Loucy (cell line): ENCODE results near the gene B4GALNT4.

Experiments
- H2AFZ ChIP-seq: fragments of 200-600 bp; sonication (generic); 2 replicates; pipeline ENCODE4 v1.6.0; 2016; ENCODE audit warnings: antibody characterized with exemption, mild to moderate bottlenecking, low read length, moderate library complexity
- H3F3A ChIP-seq: fragments of 200-600 bp; 2 replicates; pipeline ENCODE4 v1.6.0; 2016; ENCODE audit warnings: antibody characterized with exemption, low read depth, mild to moderate bottlenecking
- H3K27me3 ChIP-seq: fragments of 200-600 bp; sonication (generic); 2 replicates; pipeline ENCODE4 v1.6.1; 2014; ENCODE audit warnings: low read length, mild to moderate bottlenecking; ENCODE audit not compliant: insufficient read depth, poor library complexity, severe bottlenecking
- H3K36me3 ChIP-seq: fragments of 200-600 bp; sonication (generic); 2 replicates; pipeline ENCODE4 v1.6.1; 2016; ENCODE audit warnings: low read length; ENCODE audit not compliant: insufficient read depth
- H3K4me1 ChIP-seq: fragments of 200-600 bp; sonication (generic); 2 replicates; pipeline ENCODE4 v1.5.1; 2014; ENCODE audit warnings: low read length, mild to moderate bottlenecking; ENCODE audit not compliant: insufficient read depth, poor library complexity, severe bottlenecking
- H3K4me2 ChIP-seq: fragments of 200-600 bp; sonication (generic); 2 replicates; pipeline ENCODE4 v1.6.0; 2014; ENCODE audit warnings: antibody characterized with exemption, low read length, low read depth, mild to moderate bottlenecking; ENCODE audit not compliant: poor library complexity, severe bottlenecking
- H3K4me3 ChIP-seq: fragments of 200-600 bp; sonication (generic); 2 replicates; pipeline ENCODE4 v1.5.1; 2014; ENCODE audit warnings: low read length, mild to moderate bottlenecking, mixed read lengths; ENCODE audit not compliant: poor library complexity, severe bottlenecking
- H3K79me2 ChIP-seq: fragments of 200-600 bp; sonication (generic); 2 replicates; pipeline ENCODE4 v1.6.1; 2014; ENCODE audit warnings: low read length; ENCODE audit not compliant: insufficient read depth
- H3K9ac ChIP-seq: fragments of 200-600 bp; sonication (generic); 2 replicates; pipeline ENCODE4 v1.6.0; 2014; ENCODE audit warnings: mild to moderate bottlenecking, low read depth, low read length, moderate library complexity; ENCODE audit not compliant: poor library complexity, severe bottlenecking
- H3K9me2 ChIP-seq: fragments of 200-600 bp; sonication (generic); replicated peaks from 2 replicates; pipeline ENCODE4 v1.6.1; 2016; ENCODE audit warnings: low read depth, low read length, mixed read lengths
- H3K9me3 ChIP-seq: fragments of 200-600 bp; sonication (generic); 2 replicates; pipeline ENCODE4 v1.6.1; 2014; ENCODE audit warnings: mild to moderate bottlenecking, antibody characterized with exemption, low read length, low read depth; ENCODE audit not compliant: insufficient read depth
- H4K20me1 ChIP-seq: fragments of 200-600 bp; sonication (generic); 2 replicates; pipeline ENCODE4 v1.6.0; 2014; ENCODE audit warnings: antibody characterized with exemption, low read length, mild to moderate bottlenecking; ENCODE audit not compliant: insufficient read depth, poor library complexity, severe bottlenecking
- EZH2phosphoT487 ChIP-seq: fragments of 200-600 bp; IDR thresholded peaks from 2 replicates; pipeline ENCODE4 v1.6.1; 2018; ENCODE audit warnings: antibody characterized with exemption, mild to moderate bottlenecking, moderate library complexity, borderline replicate concordance
- TF ChIP-seq, protein P1 (sequence below): fragments of 200-600 bp; sonication (generic); conservative IDR thresholded peaks from 2 replicates; pipeline ENCODE4 v1.5.1; 2014; ENCODE audit warnings: mild to moderate bottlenecking, antibody characterized with exemption, low read length

Gene B4GALNT4

DNA sequence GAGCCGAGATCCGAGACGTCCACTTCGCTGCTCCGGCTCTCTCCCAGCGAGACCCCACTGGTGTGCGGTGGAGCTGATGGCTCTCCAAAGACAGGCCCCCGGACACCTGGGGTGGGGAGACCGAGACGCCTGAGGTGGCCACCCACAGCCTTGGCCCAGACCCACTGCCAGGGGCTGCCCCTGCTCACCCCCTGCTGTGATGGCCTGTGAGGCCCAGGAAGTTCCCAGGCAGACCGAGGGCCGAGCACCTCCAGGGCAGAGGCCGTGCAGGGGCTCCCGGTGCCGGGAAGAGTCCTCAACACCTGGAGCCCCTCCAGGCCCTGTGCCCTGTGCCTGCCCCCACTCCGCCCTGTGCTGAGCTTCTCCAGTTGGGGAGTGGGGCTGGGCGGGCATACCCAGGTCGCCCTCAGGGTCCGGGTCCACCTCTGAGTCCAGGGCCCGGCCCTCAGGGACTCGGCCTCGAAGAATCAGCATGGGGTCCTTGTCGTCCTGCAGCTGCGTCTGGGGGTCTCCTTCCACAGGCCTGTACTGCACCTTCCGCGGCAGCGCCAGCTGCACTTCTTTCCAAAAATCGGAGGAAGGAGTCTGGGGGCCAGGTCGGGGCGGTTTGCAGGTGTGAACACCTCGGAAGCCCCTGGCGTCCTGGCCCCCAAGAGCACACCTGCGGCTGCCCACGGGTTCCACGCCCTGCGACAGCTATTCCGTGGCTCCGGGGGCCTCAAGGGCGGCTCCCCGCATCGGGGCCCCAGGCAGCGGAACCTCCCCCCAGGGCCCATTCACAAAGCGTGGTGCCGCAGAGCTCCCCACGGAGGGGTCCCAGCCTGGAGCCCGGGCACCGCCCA is 36.9 kb downstream of the B4GALNT4 start:
- Histone ChIP-seq H3K4me1 (peaks cover 41% of the 10 kb centered on the region), H2AFZ (no peak overlapping the region)

DNA sequence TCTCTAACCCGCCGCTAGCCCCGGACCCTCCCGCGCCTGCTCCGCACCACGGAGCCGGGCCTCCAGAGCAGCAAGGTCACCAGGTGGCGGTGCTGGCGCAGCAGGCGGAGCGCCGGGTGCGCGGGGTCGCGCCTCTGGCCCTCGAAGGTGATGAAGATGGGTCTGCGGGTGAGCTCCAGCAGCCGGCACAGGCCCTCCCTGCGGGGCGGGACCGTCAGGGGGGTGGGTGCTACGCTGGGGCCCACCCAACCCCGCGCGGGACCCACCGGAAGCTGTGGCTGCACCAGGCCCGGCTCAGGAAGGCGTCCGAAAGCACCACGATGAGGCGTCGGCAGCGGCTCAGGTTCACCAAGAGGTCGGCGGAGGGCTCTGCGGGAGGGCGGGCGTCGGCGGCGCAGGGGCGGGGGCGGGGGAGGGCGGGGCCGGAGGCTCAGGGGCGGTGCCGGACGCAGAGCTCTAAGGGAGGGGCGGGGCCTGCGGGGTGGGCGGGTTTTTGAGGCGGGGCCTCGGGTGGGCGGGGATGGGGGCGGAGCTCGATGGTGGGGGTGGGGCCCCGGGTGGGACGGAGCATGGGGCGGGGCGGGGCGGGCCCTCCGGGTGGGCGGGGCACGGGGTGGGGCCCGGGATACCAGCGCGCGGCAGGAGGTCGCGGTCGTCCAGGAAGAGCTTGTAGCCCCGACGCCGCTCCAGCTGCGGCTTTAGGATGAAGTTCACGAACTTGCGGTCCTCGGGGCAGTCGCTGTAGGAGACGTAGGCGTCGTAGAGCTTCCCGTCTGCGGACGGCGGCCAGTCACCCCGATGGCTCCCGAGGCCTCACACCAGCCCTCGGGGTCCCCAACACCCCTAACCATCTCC is 37.7 kb downstream of the B4GALNT4 start:
- Histone ChIP-seq H3K79me2 (no peaks in the 10 kb centered on the region), H3K4me1 (peaks cover 41% of the 10 kb centered on the region), H3F3A (no peaks in the 10 kb centered on the region; the same call in 1 of the 2 replicates), H4K20me1 (peaks cover 3% of the 10 kb centered on the region), H3K9me3 (no peaks in the 10 kb centered on the region), H3K9ac (peak overlapping the region; percentile 54), H3K27me3 (no peaks in the 10 kb centered on the region), H2AFZ (no peak overlapping the region), H3K4me3 (peak overlapping the region; percentile 70), H3K4me2 (peak overlapping the region; percentile 87), H3K9me2 (no peaks in the 10 kb centered on the region), H3K36me3 (no peaks in the 10 kb centered on the region)
- TF ChIP-seq, protein P1, sequence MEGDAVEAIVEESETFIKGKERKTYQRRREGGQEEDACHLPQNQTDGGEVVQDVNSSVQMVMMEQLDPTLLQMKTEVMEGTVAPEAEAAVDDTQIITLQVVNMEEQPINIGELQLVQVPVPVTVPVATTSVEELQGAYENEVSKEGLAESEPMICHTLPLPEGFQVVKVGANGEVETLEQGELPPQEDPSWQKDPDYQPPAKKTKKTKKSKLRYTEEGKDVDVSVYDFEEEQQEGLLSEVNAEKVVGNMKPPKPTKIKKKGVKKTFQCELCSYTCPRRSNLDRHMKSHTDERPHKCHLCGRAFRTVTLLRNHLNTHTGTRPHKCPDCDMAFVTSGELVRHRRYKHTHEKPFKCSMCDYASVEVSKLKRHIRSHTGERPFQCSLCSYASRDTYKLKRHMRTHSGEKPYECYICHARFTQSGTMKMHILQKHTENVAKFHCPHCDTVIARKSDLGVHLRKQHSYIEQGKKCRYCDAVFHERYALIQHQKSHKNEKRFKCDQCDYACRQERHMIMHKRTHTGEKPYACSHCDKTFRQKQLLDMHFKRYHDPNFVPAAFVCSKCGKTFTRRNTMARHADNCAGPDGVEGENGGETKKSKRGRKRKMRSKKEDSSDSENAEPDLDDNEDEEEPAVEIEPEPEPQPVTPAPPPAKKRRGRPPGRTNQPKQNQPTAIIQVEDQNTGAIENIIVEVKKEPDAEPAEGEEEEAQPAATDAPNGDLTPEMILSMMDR, result peak; percentile 37
- TF ChIP-seq EZH2phosphoT487, result no peak

More for the DNA sequence above, 36.9 kb downstream of the B4GALNT4 start:
- Histone ChIP-seq H3K4me2 (peak overlapping the region; percentile 87), H3K79me2 (no peaks in the 10 kb centered on the region), H3K9ac (peak overlapping the region; percentile 54), H3K36me3 (no peaks in the 10 kb centered on the region), H3K9me3 (no peaks in the 10 kb centered on the region), H3K27me3 (no peaks in the 10 kb centered on the region), H3K9me2 (no peaks in the 10 kb centered on the region), H3K4me3 (peak overlapping the region; percentile 70), H4K20me1 (peaks cover 3% of the 10 kb centered on the region), H3F3A (no peaks in the 10 kb centered on the region; the same call in 1 of the 2 replicates)
- no peak for TF ChIP-seq EZH2phosphoT487
- TF ChIP-seq, protein P1, result no peak

DNA sequence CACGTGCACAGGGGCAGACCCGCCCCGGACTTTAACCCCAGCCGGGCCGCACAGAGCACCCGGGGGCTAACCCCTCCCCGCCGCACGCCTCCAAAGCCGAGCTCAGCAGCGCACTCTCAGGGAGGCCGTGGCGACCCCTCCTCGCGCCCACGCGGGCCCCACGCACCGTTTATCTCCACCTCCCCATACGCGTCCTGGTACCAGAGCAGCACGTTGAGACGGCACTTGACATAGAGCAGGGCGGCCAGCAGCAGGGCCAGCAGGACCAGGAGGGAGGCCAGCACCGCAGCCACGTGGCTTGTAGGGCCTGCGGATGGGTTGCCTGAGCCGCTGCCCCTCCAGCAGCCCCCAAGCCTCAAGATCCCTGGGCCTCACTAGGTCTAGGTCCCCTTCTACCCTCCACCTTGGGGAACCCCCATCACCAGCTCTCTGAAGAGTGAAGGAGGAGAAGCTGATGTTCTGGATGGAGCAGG is 38.4 kb downstream of the B4GALNT4 start:
- Histone ChIP-seq H3K79me2 (peaks cover 2% of the 10 kb centered on the region; the same call in 1 of the 2 replicates), H3K9ac (no peak overlapping the region), H3K4me2 (peak overlapping the region; percentile 59), H3K9me3 (no peaks in the 10 kb centered on the region), H3K27me3 (no peaks in the 10 kb centered on the region), H2AFZ (no peak overlapping the region), H3F3A (no peaks in the 10 kb centered on the region; the same call in 1 of the 2 replicates), H3K36me3 (no peaks in the 10 kb centered on the region), H3K4me3 (peak overlapping the region; percentile 56), H4K20me1 (peaks cover 4% of the 10 kb centered on the region), H3K4me1 (peaks cover 42% of the 10 kb centered on the region), H3K9me2 (no peaks in the 10 kb centered on the region)
- TF ChIP-seq, protein P1, result no peak
- no peak for TF ChIP-seq EZH2phosphoT487
